Measurements from ENCODE around the gene COL13A1. TPM values are rescaled to one million over a fixed set of nuclear protein-coding genes. Genes with fewer than 3 reads are reported as not detected.

Gene COL13A1
- total RNA-seq, 4 donors from 2014 or later, result 1.2 to 4.2 (median 2.6) TPM

GRCh38 chr10:69835875-69836730, 34.4 kb downstream of the COL13A1 start:
- WGBS, result 72% methylated on average over 5 of the region's 8 CpGs
- intact Hi-C loops (cut with DNase I), result no loop called here
- H3K9me3 ChIP-seq, result no peaks in the 10 kb centered on the region
- DNase-seq (ENCODE audit: extremely low spot score), result no peak
- TF ChIP-seq EP300 (IDR thresholded peaks at IDR 0.05) (no peak), CTCF (IDR thresholded peaks at IDR 0.05) (no peak), POLR2A (IDR thresholded peaks at IDR 0.05; ENCODE audit: low read depth) (no peak), POLR2AphosphoS5 (IDR thresholded peaks at IDR 0.05) (no peak)
- H3K4me1 ChIP-seq, result peaks cover 0 to 28% (median 6%) of the 10 kb centered on the region in 4 donors
- no peaks in the 10 kb centered on the region for H3K27me3 ChIP-seq
- no peaks in the 10 kb centered on the region for H3K36me3 ChIP-seq
- H3K4me3 ChIP-seq, result no peak overlapping the region
- no peak overlapping the region for H3K27ac ChIP-seq (replicated peaks in 1 of 4)

- Histone ChIP-seq H3K36me3 (no peaks in the 10 kb centered on the region), H3K4me3 (no peak overlapping the region), H3K9me3 (no peaks in the 10 kb centered on the region), H3K27me3 (no peaks in the 10 kb centered on the region), H3K27ac (replicated peaks in 1 of 4) (no peak overlapping the region), H3K4me1 (peaks cover 0 to 32% (median 6%) of the 10 kb centered on the region in 4 donors)
- TF ChIP-seq POLR2A (IDR thresholded peaks at IDR 0.05; ENCODE audit: low read depth) (no peak), CTCF (IDR thresholded peaks at IDR 0.05) (no peak), POLR2AphosphoS5 (IDR thresholded peaks at IDR 0.05) (no peak), EP300 (IDR thresholded peaks at IDR 0.05) (no peak)
- WGBS, result no CpG with 5 or more reads among the region's 6 CpGs
- no peak for DNase-seq (ENCODE audit: extremely low spot score)
- intact Hi-C loops (cut with DNase I), result no loop called here
These were observed 35.0 kb downstream of the COL13A1 start for GRCh38 chr10:69836731-69837030.

GRCh38 chr10:69837261-69837660, 35.6 kb downstream of the COL13A1 start:
- peaks cover 0 to 33% (median 8%) of the 10 kb centered on the region in 4 donors for H3K4me1 ChIP-seq
- no peaks in the 10 kb centered on the region for H3K36me3 ChIP-seq
- 92% methylated on average over 4 of the region's 5 CpGs for WGBS
- DNase-seq (ENCODE audit: extremely low spot score), result no peak
- no peak overlapping the region for H3K27ac ChIP-seq (replicated peaks in 1 of 4)
- no peak overlapping the region for H3K4me3 ChIP-seq
- no peaks in the 10 kb centered on the region for H3K27me3 ChIP-seq
- intact Hi-C loops (cut with DNase I), result no loop called here
- TF ChIP-seq EP300 (IDR thresholded peaks at IDR 0.05), result no peak
- no peak for TF ChIP-seq CTCF (IDR thresholded peaks at IDR 0.05)
- TF ChIP-seq POLR2A (IDR thresholded peaks at IDR 0.05; ENCODE audit: low read depth), result no peak
- no peak for TF ChIP-seq POLR2AphosphoS5 (IDR thresholded peaks at IDR 0.05)
- H3K9me3 ChIP-seq, result no peaks in the 10 kb centered on the region

- no peaks in the 10 kb centered on the region for H3K27me3 ChIP-seq
- WGBS, result 93% methylated on average over 5 of the region's 5 CpGs
These were observed 36.7 kb downstream of the COL13A1 start for GRCh38 chr10:69838418-69838817.

More at GRCh38 chr10:69838418-69838817, 36.7 kb downstream of the COL13A1 start:
- H3K27ac ChIP-seq (replicated peaks in 1 of 4), result no peak overlapping the region
- H3K9me3 ChIP-seq, result no peaks in the 10 kb centered on the region
- TF ChIP-seq POLR2A (IDR thresholded peaks at IDR 0.05; ENCODE audit: low read depth) (no peak), EP300 (IDR thresholded peaks at IDR 0.05) (no peak), POLR2AphosphoS5 (IDR thresholded peaks at IDR 0.05) (no peak), CTCF (IDR thresholded peaks at IDR 0.05) (no peak)
- intact Hi-C loops (cut with DNase I), result no loop called here
- no peaks in the 10 kb centered on the region for H3K36me3 ChIP-seq
- no peak overlapping the region for H3K4me3 ChIP-seq
- DNase-seq (ENCODE audit: extremely low spot score), result no peak
- H3K4me1 ChIP-seq, result peaks cover 0 to 44% (median 17%) of the 10 kb centered on the region in 4 donors
